Nucleus accumbens (tissue), 56 donors: ENCODE results near the gene FLNC.

Experiments used
- DNase-seq, 56 donors: peaks; one replicate each; lab custom pipeline; 2025; lab: John Stamatoyannopoulos, UW

The FLNC gene

GRCh38 chr7:128859232-128860157 is 29.3 kb downstream of the FLNC start:
- DNase-seq: no peak

GRCh38 chr7:128860158-128861073 is 30.2 kb downstream of the FLNC start:
- DNase-seq: no peak

DNA sequence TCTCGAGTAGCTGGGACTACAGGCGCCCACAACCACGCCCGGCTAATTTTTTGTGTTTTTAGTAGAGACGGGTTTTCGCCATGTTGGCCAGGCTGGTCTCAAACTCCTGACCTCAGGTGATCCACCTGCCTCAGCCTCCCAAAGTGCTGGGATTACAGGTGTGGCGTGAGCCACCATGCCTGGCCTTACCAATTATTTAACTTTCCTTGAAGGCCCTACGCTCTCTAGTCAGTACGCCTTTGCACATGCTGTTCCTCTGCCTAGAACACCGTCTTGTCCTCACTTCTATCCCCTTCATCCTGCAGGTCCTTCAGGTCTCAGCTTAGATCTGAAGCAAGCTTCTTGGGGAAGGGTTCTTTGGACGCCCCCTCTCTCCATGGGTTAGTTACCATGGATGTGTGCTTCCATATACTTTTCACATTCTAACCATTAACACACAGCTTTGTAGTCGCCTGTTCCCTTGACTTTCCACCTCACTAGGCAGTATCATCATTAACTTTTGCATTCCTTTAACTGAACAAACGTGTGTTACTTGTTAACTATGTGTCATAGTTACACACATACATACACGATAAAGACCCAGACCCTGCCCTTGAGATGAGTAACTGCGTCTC is 31.9 kb downstream of the FLNC start:
- peak in 1 of 56 donors; percentile 41 for DNase-seq

DNA sequence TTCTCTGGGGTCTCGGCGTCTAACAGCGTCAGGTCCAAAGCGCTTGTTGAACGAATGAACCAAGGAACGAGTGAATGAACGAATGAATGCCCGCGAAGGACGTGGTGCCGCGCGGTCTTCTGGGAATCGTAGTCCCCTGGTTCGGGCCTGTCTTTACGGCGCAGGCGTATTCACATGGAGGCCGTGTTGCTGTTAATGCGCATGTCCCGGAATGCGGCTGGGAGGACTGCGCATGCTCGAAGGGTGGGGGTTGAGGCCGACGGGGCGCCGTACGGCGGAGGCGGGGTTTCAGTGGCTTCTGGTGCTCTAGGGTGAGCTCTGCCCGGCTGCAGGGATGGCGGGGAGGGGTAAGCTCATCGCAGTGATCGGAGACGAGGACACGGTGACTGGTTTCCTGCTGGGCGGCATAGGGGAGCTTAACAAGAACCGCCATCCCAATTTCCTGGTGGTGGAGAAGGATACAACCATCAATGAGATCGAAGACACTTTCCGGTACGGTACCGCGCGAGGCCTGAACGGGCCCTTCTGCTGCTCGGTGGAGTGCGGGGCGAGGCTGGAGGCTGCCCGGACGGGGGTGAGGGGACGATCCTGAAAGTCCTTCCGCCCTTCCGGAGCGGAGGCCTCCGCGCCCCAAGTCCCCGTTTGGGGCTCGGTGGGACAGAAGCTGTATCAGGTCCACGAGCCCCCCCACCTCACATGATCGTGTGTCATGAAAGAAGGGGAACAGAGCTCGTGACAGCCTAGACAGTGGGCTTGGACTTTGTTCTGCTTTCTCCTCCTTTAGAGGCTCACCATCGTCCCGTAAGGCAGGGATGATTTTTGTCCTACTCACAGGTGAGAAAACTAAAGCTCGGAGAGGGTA is 32.6 kb downstream of the FLNC start, which contains the start of gene ATP6V1F:
TSS of gene ATP6V1F (plus strand) at position 286 of the 862 bp plus-strand sequence. CDS start at position 335, 49 bp downstream.
- DNase-seq: peak; percentile 71 to 97 (median 94)

- peak in 3 of 56 donors; percentile 23 to 43 (median 34) for DNase-seq
These were observed 33.3 kb downstream of the FLNC start for GRCh38 chr7:128863433-128863989.

GRCh38 chr7:128865303-128865702 is 35.1 kb downstream of the FLNC start:
- no peak for DNase-seq

DNA sequence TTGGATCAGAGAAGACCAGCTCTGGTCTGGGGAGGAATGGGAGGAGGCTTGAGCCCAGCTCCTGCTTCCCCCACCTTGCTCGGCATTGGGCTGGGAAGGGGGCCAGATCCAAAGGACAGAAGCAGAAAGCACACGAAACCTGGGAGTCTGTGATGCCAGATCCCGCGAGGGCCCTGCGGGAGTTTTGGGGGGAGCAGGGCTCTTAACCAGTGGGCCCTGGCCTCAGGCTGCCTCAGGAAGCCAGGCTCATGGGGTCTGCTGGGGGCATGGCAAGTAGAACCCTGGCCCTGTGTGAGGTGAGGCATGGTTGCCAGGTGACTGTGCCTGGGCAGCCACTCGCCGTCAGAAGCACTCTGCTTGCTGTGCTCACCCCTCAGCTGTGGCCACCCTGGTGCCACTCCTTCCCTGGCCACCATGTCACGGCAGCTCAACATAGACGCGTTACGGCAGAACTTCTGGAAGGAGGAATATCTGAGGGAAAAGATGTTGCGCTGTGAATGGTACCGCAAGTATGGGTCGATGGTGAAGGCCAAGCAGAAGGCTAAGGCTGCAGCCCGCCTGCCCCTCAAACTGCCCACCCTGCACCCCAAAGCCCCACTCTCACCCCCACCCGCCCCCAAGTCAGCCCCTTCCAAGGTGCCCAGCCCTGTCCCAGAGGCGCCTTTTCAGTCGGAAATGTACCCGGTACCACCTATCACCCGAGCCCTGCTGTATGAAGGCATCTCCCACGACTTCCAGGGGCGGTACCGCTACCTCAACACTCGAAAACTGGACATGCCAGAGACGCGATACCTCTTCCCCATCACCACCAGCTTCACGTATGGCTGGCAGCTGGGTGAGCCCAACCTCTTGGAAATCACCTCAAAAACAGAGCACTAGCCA is 36.0 kb downstream of the FLNC start:
- no peak for DNase-seq

DNA sequence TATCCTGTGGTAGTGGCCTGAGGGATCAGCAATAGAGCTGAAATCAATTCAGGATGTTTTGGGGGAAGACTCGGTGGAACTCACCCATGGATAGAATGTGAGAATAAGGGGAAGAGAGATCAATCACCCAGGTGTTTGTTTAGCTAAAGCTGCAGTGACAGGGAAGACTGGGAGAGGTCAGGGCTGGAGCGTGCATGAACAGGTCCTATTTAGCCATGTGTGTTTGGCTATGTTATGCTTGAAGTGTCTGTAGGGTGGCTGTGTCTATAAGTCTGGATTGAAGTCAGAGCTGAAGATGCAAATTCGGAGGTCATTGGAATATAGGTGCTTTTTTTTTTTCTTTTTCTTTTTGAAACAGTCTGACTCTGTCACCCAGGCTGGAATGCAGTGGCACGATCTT is 37.0 kb downstream of the FLNC start:
- DNase-seq: no peak

DNA sequence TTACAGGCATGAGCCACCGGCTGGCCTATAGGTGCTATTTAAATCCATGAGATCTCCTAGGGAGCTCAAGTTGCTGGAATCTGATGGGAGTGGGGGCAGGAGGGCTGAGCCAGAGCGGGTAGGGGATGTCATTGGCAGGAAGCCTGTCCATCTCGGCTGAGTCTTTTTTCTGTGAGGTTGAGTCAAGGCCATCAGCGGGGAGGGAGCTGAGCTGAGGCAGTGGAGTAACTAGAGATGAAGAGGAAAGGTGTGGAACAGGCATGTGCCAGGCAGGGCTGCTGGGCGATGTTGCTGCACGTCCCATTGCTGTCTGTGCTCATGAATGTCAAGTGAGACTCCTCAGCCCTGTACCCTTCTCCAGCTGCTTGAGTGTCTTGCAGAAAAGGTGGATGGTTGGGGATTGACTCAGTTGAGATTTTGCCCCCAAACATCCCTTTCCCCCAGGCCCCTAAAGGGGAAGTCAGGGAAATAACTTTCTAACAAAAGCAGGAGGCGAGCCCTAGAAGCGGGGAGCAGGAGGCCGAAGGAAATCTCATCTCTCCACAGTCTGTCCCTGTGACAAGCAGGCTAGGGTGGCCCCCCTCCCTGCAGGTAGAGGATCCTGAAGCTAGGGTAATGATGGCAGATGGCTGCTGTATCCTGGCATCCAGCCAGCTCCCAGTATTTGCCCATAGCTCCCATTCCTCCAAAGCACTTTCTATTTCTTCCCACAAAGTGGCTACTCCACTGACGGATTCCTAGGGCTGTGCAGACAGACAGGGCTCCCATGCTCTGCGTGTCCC is 37.8 kb downstream of the FLNC start:
- no peak for DNase-seq

- no peak for DNase-seq
These were observed 38.5 kb downstream of the FLNC start for GRCh38 chr7:128868624-128869137.

DNA sequence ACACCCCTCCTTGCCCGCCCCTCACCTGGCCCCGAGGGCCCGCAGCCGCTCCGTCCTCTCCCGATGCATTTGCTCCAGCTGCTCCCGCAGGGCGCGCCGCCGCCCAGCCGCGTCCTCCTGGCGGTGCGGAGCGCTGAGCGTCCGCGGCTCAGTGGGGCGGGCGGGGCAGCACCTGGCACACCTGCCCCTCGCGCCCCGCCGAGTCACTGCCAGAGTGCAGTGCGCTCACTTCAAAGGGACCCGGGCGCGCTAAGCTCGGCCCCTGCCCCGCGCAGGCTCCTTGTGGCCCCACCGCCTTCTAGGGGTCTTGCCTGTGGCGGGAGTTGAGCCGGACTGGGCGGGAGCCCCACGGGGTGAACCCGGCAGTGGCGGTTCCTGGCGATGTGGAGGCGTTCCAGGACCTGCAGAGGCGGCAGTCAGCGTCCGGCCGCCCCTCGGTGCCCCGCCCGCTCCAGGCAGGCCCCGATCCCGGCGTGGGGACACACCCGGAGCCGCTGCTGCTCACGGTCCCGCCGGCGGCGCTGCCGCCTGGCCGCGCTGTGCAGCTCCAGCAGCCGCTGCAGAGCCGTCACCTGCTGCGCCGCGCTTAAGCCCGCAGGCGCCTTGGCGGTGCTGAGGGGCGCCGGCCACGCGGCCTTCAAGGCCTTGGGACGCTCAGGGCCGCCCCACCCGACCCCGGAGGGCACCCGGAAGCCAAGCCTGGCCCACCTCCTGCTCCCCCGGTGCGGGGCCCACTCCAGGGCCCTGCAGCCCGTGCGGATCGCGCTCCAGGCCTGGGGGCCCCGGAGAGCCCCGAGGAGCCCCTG is 39.1 kb downstream of the FLNC start:
- DNase-seq: peak in 37 of 56 donors; percentile 4 to 79 (median 22)

GRCh38 chr7:128869944-128870285 is 39.7 kb downstream of the FLNC start:
- DNase-seq: peak in 2 of 56 donors; percentile 27 to 30

GRCh38 chr7:128871050-128871449 is 40.8 kb downstream of the FLNC start:
- DNase-seq: no peak

DNA sequence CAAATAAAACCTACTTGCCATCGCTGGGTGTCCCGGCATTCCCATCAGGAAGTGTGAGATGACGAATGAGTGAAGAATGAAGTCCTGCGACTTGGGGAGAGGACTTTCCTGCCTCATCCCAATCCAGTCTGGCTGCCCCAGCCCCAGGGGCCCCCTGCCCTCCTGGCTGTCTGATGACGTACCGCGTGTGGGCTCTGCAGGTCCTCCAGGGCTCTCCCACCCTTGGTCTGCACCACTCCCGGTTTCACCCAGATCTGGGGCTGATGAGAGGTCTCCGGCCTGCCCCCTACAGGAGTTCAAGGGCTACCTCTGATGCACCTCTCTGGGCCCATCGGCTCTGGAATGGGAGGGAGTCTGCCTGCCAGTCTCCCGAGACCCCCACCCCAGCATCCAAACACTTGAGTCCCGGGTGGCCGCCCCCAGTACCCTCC is 42.2 kb downstream of the FLNC start:
- no peak for DNase-seq

DNA sequence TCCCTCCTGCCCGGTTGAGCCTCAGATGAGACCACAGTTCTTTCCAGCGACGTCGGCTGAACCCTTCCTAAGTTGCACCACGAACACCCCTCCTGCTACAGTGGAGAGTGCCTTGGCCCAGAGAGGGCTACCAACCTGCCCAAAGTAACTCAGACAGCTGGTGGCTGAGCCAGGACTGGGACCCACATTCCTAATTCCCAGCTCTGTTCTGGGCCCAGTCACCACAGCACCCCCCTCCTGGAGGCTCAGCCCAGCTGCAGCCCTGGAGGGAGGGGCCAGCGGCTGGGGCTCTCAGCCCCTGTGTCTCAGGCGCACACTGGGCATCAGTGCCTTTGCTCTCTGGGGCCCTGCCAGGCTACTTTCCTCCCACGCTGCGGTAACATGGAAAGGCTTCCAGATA is 43.0 kb downstream of the FLNC start:
- peak in 3 of 56 donors; percentile 4 to 12 (median 10) for DNase-seq
